SU-DHL-6 (cell line): ENCODE measurements around the gene JMJD7.

ENCODE experiments used
- H2AFZ ChIP-seq: fragments of 200-600 bp; sonication (generic); 2 replicates; pipeline ENCODE4 v1.6.1; 2014; ENCODE audit warnings: low read depth, mild to moderate bottlenecking, moderate library complexity, mixed read lengths, antibody characterized with exemption, low read length; ENCODE audit not compliant: severe bottlenecking
- H3F3A ChIP-seq: fragments of 200-600 bp; shearing (Covaris generic); 2 replicates; pipeline ENCODE4 v1.6.0; 2016; ENCODE audit warnings: antibody characterized with exemption, mild to moderate bottlenecking; ENCODE audit not compliant: insufficient read depth
- H3K27ac ChIP-seq: fragments of 200-600 bp; sonication (generic); 2 replicates; pipeline ENCODE4 v1.5.1; 2016; ENCODE audit warnings: low read depth, mild to moderate bottlenecking, low read length, moderate library complexity, mixed read lengths
- H3K27me3 ChIP-seq: fragments of 200-600 bp; sonication (generic), shearing (Covaris generic); 2 replicates; pipeline ENCODE4 v1.6.0; 2014; ENCODE audit warnings: mild to moderate bottlenecking, low read length
- H3K36me3 ChIP-seq: fragments of 200-600 bp; sonication (generic); 2 replicates; pipeline ENCODE4 v1.6.1; 2014; ENCODE audit warnings: mild to moderate bottlenecking, low read length, mixed read lengths
- H3K4me2 ChIP-seq: fragments of 300-600, 200-600 bp; shearing (Covaris generic), sonication (generic); 2 replicates; pipeline ENCODE4 v1.6.0; 2014; ENCODE audit warnings: low read length, low read depth, mild to moderate bottlenecking; ENCODE audit not compliant: poor library complexity, severe bottlenecking
- H3K4me3 ChIP-seq: fragments of 200-600 bp; sonication (generic); 2 replicates; pipeline ENCODE4 v1.5.1; 2014; ENCODE audit warnings: antibody characterized with exemption, low read length, mild to moderate bottlenecking, mixed read lengths; ENCODE audit not compliant: insufficient read depth, poor library complexity, severe bottlenecking
- H3K79me2 ChIP-seq: fragments of 200-600 bp; sonication (generic); 2 replicates; pipeline ENCODE4 v1.6.1; 2014; ENCODE audit warnings: mild to moderate bottlenecking, low read length, moderate library complexity; ENCODE audit not compliant: insufficient read depth
- H3K9ac ChIP-seq: fragments of 200-600 bp; sonication (generic); 2 replicates; pipeline ENCODE4 v1.7.0; 2014; ENCODE audit warnings: mild to moderate bottlenecking, low read length
- H3K9me2 ChIP-seq: fragments of 200-600 bp; sonication (generic); replicated peaks from 2 replicates; pipeline ENCODE4 v1.6.1; 2014; ENCODE audit warnings: low read length; ENCODE audit not compliant: insufficient read depth
- H3K9me3 ChIP-seq: fragments of 200-600 bp; sonication (generic); 2 replicates; pipeline ENCODE4 v1.6.1; 2014; ENCODE audit warnings: low read length, mixed read lengths; ENCODE audit not compliant: insufficient read depth
- H4K20me1 ChIP-seq: fragments of 200-600 bp; sonication (generic); 2 replicates; pipeline ENCODE4 v1.6.1; 2014; ENCODE audit warnings: low read depth, mild to moderate bottlenecking, antibody characterized with exemption, low read length, moderate library complexity, mixed read lengths
- EZH2phosphoT487 ChIP-seq: fragments of 200-600 bp; sonication (generic), shearing (Covaris generic); conservative IDR thresholded peaks from 2 replicates; pipeline ENCODE4 v1.6.1; 2018; ENCODE audit warnings: mild to moderate bottlenecking, antibody characterized with exemption, low read length, moderate library complexity, mixed read lengths
- TF ChIP-seq, protein P1 (sequence below): fragments of 200-600 bp; sonication (generic); IDR thresholded peaks from one replicate; pipeline ENCODE4 v1.5.1; 2017; ENCODE audit warnings: antibody characterized with exemption, mild to moderate bottlenecking, low read length, moderate library complexity; ENCODE audit not compliant: insufficient read depth, poor library complexity, severe bottlenecking

JMJD7 gene

DNA sequence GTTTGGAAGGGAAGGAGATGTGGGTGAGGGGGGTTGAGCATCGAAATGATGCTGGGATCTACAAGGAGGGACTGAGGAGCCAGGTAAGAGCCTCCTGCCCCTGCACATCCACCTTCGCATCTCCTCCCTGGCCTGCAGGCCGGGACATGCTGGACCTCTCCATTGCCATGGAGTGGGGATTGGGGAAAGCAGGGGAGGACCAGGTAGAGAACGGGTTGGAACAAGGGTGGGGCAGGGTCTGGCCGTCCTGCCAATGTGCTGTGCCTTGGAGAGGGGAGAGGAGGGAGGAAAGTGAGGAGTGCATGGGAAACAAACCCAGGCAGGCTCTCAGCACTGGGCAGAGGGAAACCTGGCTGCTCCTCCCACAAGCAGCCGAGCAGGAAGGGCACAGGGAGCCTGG lies 21.3 kb downstream of the JMJD7 start:
- H3F3A ChIP-seq: no peaks in the 10 kb centered on the region
- H3K27ac ChIP-seq: no peak overlapping the region
- no peak overlapping the region for H3K4me3 ChIP-seq
- H3K36me3 ChIP-seq: no peaks in the 10 kb centered on the region
- TF ChIP-seq, protein P1, sequence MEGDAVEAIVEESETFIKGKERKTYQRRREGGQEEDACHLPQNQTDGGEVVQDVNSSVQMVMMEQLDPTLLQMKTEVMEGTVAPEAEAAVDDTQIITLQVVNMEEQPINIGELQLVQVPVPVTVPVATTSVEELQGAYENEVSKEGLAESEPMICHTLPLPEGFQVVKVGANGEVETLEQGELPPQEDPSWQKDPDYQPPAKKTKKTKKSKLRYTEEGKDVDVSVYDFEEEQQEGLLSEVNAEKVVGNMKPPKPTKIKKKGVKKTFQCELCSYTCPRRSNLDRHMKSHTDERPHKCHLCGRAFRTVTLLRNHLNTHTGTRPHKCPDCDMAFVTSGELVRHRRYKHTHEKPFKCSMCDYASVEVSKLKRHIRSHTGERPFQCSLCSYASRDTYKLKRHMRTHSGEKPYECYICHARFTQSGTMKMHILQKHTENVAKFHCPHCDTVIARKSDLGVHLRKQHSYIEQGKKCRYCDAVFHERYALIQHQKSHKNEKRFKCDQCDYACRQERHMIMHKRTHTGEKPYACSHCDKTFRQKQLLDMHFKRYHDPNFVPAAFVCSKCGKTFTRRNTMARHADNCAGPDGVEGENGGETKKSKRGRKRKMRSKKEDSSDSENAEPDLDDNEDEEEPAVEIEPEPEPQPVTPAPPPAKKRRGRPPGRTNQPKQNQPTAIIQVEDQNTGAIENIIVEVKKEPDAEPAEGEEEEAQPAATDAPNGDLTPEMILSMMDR: no peak
- TF ChIP-seq EZH2phosphoT487: no peak
- no peaks in the 10 kb centered on the region for H3K27me3 ChIP-seq
- no peaks in the 10 kb centered on the region for H3K79me2 ChIP-seq
- no peak overlapping the region for H3K4me2 ChIP-seq
- no peak overlapping the region for H3K9ac ChIP-seq
- no peaks in the 10 kb centered on the region for H4K20me1 ChIP-seq
- no peak overlapping the region for H2AFZ ChIP-seq
- no peaks in the 10 kb centered on the region for H3K9me2 ChIP-seq
- no peaks in the 10 kb centered on the region for H3K9me3 ChIP-seq

DNA sequence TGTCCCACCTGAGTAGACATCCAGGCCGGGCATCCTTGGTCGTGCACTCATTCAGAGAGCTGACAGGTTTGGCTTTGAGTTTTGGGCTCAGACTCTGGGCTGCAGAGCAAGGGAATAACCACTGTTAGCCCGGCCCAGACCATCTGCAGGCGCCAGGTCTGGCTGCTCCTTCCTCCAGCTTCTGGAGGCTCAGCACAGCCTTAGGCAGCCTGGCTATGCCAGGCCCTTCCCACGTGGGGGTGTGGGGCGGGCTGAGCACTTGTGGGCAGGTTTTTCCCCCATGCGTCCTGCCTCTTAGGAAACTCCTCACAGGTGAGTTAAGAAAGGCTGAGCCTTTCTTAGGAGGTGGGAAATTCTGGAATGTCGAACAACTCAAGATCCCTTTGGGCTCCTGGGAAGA lies 22.0 kb downstream of the JMJD7 start:
- Histone ChIP-seq H3K4me2 (no peak overlapping the region), H4K20me1 (no peaks in the 10 kb centered on the region)
- no peak for TF ChIP-seq EZH2phosphoT487
- TF ChIP-seq, protein P1: no peak

DNA sequence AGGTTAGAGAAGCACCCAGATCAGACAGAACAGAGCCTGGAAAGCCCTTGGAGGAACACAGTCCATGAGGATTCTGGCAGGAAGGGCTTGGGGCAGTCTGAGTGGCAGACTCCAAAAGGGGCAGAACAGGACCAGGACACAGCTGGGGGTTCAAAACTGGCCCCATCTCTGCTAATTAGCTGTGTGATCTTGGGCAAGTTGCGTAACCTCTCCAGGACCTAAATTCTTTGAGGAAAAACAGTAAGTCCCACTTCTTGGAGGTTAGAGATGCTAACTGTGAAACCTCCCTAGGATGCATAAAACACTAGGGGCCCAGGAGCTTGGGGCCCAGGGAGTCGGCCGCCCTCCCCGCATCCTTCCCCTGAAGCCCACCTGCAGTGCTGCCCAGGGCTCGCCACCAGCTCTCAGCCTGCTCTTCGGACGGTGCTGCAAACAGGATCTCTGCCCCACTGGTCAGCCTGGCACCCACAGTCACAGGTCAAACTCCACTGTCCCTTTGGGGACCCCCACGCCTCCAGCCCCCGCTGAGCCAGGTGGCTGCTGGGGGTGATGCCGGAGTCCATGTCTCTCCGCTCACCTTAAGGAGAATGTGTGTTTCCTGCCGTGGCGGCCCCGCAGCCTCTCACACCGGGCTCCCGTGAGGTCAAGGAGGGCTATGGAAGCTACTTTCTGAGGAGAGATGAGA lies 22.7 kb downstream of the JMJD7 start:
- no peaks in the 10 kb centered on the region for H3K9me2 ChIP-seq
- TF ChIP-seq, protein P1: no peak
- TF ChIP-seq EZH2phosphoT487: no peak
- no peaks in the 10 kb centered on the region for H4K20me1 ChIP-seq

More for the DNA sequence above, 22.0 kb downstream of the JMJD7 start:
- H3K9me3 ChIP-seq: no peaks in the 10 kb centered on the region
- H3K9ac ChIP-seq: no peak overlapping the region
- no peaks in the 10 kb centered on the region for H3K27me3 ChIP-seq
- H3K79me2 ChIP-seq: no peaks in the 10 kb centered on the region
- no peaks in the 10 kb centered on the region for H3F3A ChIP-seq
- no peak overlapping the region for H2AFZ ChIP-seq
- H3K4me3 ChIP-seq: no peak overlapping the region
- no peaks in the 10 kb centered on the region for H3K36me3 ChIP-seq
- H3K9me2 ChIP-seq: no peaks in the 10 kb centered on the region
- H3K27ac ChIP-seq: no peak overlapping the region

More for the DNA sequence above, 22.7 kb downstream of the JMJD7 start:
- Histone ChIP-seq H3F3A (no peaks in the 10 kb centered on the region), H3K27me3 (no peaks in the 10 kb centered on the region), H3K9ac (no peak overlapping the region), H3K27ac (no peak overlapping the region), H3K4me3 (no peak overlapping the region), H3K79me2 (no peaks in the 10 kb centered on the region), H2AFZ (no peak overlapping the region), H3K36me3 (no peaks in the 10 kb centered on the region), H3K9me3 (no peaks in the 10 kb centered on the region), H3K4me2 (no peak overlapping the region)
